Upper lobe of left lung (tissue), 4 donors: ENCODE measurements around the gene CD164L2.
A peak's percentile ranks its signal among the peaks of the same experiment; 100 is the strongest.

Experiments
- CTCF ChIP-seq, 6 experiments: fragments of 450-650 bp in 4 of 6; fragments of 200-600 bp in 2 of 6; sonication (generic) in 2 of 6; IDR thresholded peaks; one replicate each; pipeline ENCODE4 v1.5.1; 2016 to 2019; ENCODE audit warnings: antibody characterized with exemption in 6 of 6
- EP300 ChIP-seq, 4 donors: sonication (generic); formaldehyde crosslinking; IDR thresholded peaks; one replicate each; pipeline ENCODE4 v1.5.1; 2017; ENCODE audit warnings: antibody characterized with exemption in 4 of 4, control low read depth in 2 of 4

GRCh38 chr1:27416387-27417111, 33.4 kb upstream of the CD164L2 start:
- TF ChIP-seq CTCF (IDR thresholded peaks at IDR 0.05) (peak; percentile 43 to 73 (median 56)), EP300 (IDR thresholded peaks at IDR 0.05) (no peak)
